ENCODE data around the gene GPR107. TPM values are rescaled to one million over a fixed set of nuclear protein-coding genes. Genes with fewer than 3 reads are reported as not detected.

The GPR107 gene
- total RNA-seq, 4 donors from 2014 or later = 24.6 to 41.8 (median 34.1) TPM

GRCh38 chr9:130117376-130117775 lies 63.7 kb downstream of the GPR107 start:
- no peak for DNase-seq (ENCODE audit: low spot score in 2 of 2)
- peaks cover 14% of the 10 kb centered on the region for H3K4me1 ChIP-seq
- H3K9me3 ChIP-seq = no peaks in the 10 kb centered on the region
- H3K4me3 ChIP-seq = no peak overlapping the region
- WGBS = 88% methylated on average over 9 of the region's 9 CpGs
- TF ChIP-seq EP300 (IDR thresholded peaks at IDR 0.05) (no peak), POLR2A (IDR thresholded peaks at IDR 0.05) (no peak)
- TF ChIP-seq, protein P1, sequence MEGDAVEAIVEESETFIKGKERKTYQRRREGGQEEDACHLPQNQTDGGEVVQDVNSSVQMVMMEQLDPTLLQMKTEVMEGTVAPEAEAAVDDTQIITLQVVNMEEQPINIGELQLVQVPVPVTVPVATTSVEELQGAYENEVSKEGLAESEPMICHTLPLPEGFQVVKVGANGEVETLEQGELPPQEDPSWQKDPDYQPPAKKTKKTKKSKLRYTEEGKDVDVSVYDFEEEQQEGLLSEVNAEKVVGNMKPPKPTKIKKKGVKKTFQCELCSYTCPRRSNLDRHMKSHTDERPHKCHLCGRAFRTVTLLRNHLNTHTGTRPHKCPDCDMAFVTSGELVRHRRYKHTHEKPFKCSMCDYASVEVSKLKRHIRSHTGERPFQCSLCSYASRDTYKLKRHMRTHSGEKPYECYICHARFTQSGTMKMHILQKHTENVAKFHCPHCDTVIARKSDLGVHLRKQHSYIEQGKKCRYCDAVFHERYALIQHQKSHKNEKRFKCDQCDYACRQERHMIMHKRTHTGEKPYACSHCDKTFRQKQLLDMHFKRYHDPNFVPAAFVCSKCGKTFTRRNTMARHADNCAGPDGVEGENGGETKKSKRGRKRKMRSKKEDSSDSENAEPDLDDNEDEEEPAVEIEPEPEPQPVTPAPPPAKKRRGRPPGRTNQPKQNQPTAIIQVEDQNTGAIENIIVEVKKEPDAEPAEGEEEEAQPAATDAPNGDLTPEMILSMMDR (IDR thresholded peaks at IDR 0.05) = no peak
- peaks cover 43% of the 10 kb centered on the region for H3K36me3 ChIP-seq
- H3K27me3 ChIP-seq = no peaks in the 10 kb centered on the region
- H3K27ac ChIP-seq = peak overlapping the region; percentile 58

- Histone ChIP-seq H3K27me3 (no peaks in the 10 kb centered on the region), H3K4me3 (no peak overlapping the region), H3K36me3 (peaks cover 46% of the 10 kb centered on the region), H3K4me1 (peaks cover 14% of the 10 kb centered on the region), H3K9me3 (no peaks in the 10 kb centered on the region), H3K27ac (peak overlapping the region; percentile 58)
- no peak for DNase-seq (ENCODE audit: low spot score in 2 of 2)
- TF ChIP-seq EP300 (IDR thresholded peaks at IDR 0.05) (no peak), POLR2AphosphoS5 (IDR thresholded peaks at IDR 0.05) (no peak)
- WGBS = 47% methylated on average over 10 of the region's 11 CpGs
These were observed 64.3 kb downstream of the GPR107 start for GRCh38 chr9:130117816-130118632.

GRCh38 chr9:130118841-130119518 lies 65.3 kb downstream of the GPR107 start:
- no peak for DNase-seq (ENCODE audit: low spot score in 2 of 2)
- Histone ChIP-seq H3K27me3 (no peaks in the 10 kb centered on the region), H3K36me3 (peaks cover 47% of the 10 kb centered on the region), H3K27ac (peak overlapping the region; percentile 58), H3K4me3 (no peak overlapping the region), H3K9me3 (no peaks in the 10 kb centered on the region), H3K4me1 (peaks cover 18% of the 10 kb centered on the region)
- 49% methylated on average over 9 of the region's 17 CpGs for WGBS
- TF ChIP-seq, protein P1 (IDR thresholded peaks at IDR 0.05) = no peak
- no peak for TF ChIP-seq POLR2A (IDR thresholded peaks at IDR 0.05)
- no peak for TF ChIP-seq EP300 (IDR thresholded peaks at IDR 0.05)
- no peak for TF ChIP-seq POLR2AphosphoS5 (IDR thresholded peaks at IDR 0.05)

DNA sequence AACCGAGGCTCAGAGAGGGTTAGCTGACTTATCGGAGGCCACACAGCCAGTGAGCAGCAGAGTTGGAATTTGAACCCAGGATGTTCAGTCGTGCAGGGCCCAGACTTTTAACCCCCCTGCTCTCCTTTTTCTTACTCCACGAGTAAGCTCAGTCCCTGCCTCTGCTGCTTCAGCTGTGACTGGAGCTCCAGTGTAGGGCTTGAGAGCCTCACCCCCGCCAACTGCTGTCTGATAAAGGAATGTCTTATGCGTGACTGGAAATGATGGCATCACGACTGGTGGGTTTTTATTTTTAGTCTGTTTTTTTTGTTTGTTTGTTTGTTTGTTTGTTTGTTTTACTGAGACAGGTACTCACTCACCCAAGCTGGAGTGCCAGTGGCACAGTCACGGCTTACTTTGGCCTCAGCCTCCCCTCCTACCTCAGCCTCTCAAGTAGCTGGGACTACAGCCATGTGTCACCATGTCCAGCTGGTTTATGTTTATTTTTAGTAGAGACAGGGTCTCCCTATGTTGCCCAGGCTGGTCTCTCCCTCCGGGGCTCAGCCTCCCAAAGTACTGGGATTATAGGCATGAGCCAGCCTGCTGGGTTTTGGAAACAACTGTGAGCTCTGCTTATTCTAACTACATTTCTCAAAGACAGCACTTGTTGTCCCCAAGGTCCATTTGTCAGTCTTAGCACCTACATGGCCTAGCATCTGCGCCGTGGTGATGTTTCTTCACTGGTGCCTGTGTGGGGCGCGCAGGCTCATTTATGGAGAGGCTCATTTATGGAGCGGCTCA lies 66.0 kb downstream of the GPR107 start:
- Histone ChIP-seq H3K27ac (no peak overlapping the region), H3K4me3 (no peak overlapping the region), H3K27me3 (no peaks in the 10 kb centered on the region), H3K9me3 (no peaks in the 10 kb centered on the region), H3K36me3 (peaks cover 49% of the 10 kb centered on the region), H3K4me1 (peaks cover 18% of the 10 kb centered on the region)
- 88% methylated on average over 14 of the region's 14 CpGs for WGBS
- no peak for DNase-seq (ENCODE audit: low spot score in 2 of 2)
- no peak for TF ChIP-seq EP300 (IDR thresholded peaks at IDR 0.05)
- no peak for TF ChIP-seq POLR2AphosphoS5 (IDR thresholded peaks at IDR 0.05)
- TF ChIP-seq, protein P1 (IDR thresholded peaks at IDR 0.05) = no peak
- no peak for TF ChIP-seq POLR2A (IDR thresholded peaks at IDR 0.05)

DNA sequence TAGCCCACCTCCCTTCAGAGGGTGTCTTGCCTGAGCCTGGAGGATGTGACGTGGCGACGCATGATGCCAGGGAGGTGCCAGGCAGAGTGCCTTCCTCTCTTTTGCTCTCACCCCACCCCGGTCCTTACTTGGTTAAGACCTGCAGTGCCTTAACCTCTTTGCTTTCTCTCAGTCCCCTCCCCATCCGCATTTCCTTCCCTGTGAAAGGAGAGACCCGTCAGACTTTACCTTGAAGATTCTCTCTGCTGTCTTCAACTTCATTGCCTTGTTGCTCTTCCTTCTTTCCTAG lies 66.5 kb downstream of the GPR107 start:
- 73% methylated on average over 6 of the region's 6 CpGs for WGBS
- peaks cover 18% of the 10 kb centered on the region for H3K4me1 ChIP-seq
- H3K27me3 ChIP-seq = no peaks in the 10 kb centered on the region
- no peaks in the 10 kb centered on the region for H3K9me3 ChIP-seq
- TF ChIP-seq EP300 (IDR thresholded peaks at IDR 0.05) = no peak
- TF ChIP-seq, protein P1 (IDR thresholded peaks at IDR 0.05) = no peak
- TF ChIP-seq POLR2AphosphoS5 (IDR thresholded peaks at IDR 0.05) = no peak
- no peak for TF ChIP-seq POLR2A (IDR thresholded peaks at IDR 0.05)
- H3K4me3 ChIP-seq = no peak overlapping the region
- H3K36me3 ChIP-seq = peaks cover 51% of the 10 kb centered on the region
- H3K27ac ChIP-seq = no peak overlapping the region
- no peak for DNase-seq (ENCODE audit: low spot score in 2 of 2)

All from suprapubic skin (tissue), 4 donors.